HG03521 (cell line): ENCODE results near the gene PGF.
"Not testable (repeated sequence)": the region's sequence is repeated elsewhere in the genome, so short reads cannot be mapped to it uniquely, and the experiment has no call there.

Experiments used
- ATAC-seq: cut with Tn5 transposase; IDR thresholded peaks from one replicate; pipeline ENCODE4 v1.9.1; 2021; ENCODE audit warnings: mild to moderate bottlenecking, moderate library complexity; ENCODE audit not compliant: unreplicated experiment

The PGF gene

DNA sequence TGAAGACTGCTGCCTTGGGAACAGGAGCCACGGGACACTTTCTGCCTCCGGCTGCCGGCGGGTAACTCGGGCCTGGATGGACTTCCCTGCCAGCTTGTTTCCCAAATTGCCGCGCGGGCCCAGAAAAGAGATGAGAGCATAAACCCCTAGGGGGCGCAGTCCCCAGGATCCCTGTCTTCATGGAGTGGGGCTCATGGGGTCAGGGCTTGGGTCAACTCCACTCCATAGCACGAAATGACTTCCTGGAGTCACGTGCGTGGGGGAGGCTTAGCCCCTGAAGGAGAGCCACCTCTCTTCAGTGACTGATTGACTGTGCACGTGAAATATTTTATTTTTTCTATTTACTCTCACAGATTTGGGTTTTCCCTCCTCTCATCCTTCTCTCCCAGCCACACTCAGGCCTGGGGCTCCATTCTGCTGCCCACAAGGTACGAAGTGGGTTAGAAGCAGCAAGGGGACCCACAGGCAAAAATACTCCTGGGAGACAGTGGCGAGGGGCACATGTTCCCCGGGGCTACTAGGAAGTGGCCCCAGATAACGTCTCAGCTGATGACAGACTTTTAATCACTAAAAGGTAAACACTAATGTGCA lies 10.0 kb downstream of the PGF start:
- no peak for ATAC-seq

DNA sequence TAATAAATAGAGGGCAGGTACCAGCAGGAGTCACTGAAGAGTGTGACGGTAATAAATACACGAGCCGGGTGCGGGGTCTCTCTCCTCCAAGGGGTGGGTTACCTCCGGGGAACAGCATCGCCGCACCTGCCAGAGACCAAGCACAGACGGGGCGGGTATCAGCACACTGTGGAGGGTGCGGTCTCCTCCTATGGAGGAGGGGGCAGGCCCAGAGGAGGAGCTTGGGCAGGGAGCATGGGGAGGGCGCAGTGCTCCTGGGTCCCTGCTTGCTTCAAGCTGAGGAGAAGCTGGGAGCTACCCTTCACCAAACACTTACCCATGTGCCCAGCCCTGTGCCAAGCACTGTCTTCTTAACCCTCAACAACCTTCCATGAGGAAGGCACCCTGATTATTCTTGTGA lies 12.8 kb downstream of the PGF start:
- no peak for ATAC-seq

DNA sequence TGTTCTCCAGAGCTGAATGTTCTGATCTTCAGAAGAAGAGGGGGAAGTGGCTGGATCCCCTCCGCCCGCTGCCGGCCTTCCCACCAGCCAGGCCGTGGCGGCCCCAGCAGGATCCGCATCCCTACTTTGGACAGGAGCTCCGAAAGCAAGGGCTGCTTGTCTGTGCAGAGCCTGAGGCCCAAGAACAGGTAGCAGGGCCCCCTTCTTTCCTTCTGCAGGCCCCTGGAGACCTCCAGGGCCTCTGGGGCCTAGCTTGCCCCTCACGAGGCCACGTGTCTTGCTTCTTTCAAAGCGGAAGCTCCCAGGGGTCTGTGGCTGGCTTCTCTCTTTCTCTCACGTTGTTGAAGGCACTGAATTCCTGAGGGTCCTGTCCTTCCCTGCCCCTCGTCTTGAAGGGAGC lies 13.2 kb downstream of the PGF start:
- no peak for ATAC-seq

DNA sequence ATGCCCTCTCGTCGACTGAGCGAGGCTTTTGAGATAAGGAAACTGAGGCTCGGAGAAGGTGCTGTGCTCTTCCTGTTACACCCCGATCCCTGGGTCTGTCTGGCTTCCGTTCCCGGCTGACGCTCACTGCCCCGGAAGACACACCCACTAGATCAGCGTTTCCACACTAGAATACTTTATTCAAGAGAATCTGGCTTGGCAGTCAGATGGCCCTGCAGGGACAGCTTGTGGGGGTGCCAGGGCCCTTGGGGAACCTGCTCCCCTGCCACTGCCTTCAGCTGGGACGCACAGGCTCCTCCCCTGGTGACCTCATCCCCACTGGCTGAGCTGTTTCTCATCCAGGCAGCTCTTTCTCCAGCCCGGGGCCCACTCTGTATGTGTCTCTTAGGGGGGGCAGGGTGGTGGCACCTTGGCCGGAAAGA lies 13.7 kb downstream of the PGF start:
- peak; percentile 43 for ATAC-seq

DNA sequence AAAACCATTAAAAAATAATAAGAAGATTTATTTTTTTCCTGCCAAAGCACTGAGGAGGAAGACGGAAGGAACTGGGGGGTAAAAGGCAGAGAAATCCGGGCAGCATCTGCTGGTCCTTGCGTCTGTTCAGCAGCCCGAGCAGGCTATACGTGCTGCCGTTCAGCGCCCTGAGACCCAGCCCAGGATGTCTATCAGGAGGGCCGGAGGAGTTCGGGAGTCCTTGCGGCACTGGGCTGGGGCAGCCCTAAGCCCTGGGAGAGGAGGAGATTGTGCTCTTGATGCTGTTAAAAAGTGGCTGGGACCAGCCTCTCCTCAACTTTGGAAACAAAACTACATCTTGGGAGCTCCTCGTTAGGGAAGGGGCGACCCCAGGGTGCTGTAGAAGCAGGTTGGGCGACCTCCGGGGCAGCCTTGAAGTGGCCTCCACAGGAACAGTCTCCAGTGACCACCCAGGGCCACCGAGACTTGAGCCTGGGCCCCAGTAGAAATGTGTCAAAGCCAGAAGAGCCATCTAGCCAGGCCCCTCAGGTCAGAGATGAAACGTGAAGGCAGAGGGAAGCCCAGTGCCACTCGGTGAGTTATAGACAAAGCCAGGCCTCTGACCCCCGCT lies 14.3 kb downstream of the PGF start:
- no peak for ATAC-seq

DNA sequence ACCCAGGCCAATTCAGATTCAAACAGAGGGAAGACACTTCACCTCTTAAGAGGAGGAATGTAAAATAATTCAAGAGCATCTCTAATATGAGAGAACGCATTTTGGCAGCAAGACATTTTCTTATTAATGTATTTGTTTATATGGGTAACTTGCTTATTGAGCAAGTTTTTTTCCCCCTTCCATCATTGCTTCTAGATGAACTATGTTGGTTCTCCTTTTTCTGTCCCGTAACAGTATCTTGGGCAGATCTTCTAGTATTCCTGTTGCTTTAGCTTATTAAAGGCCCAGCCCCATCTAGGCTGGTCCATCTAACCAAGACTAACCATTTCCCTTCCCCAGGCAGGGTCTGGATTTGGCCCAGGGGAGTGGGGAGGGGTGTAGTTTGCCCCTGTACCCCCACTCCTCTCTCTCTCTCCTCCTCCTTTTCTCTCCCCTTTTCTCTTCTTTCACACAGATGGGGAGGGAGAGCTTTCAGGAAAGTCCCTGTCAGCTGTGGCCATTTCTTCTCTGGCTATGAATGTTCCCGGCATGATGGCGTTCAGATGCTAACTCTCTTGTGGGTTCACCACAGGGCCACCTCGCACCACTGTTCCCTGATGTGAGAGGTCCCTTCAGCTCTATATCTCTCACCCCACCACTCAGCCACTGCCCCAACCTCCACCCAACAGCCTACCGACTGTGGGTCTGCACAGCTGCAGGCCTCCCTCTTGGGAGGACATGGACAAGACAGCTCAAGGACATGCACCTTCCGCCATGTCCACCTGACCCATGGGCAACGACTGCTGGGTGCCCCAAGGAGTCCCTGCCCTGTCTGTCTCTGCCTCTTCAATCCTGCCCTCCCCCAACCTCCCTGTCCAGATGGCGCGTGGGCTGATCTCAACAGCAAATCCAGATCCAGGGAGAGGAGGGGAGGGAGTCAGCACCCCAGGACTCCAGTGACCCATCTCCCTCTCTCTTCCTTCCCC lies 16.6 kb downstream of the PGF start:
- no peak for ATAC-seq

DNA sequence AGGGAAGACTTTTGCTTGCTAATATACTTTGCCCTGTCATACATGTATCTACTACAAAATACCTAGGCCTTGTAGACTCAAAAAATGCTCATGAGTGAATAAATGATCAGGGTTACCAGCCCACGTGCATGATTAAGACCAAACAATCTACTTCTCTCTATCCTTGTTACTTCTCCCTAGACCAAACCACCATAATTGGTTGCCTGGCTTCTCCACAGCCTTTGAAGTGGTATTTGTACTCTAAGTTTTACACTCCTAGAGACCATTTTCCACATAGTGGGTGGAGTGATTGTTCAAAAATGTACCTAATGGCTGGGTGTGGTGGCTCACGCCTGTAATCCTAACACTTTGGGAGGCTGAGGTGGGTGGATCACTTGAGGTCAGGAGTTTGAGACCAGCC lies 18.2 kb downstream of the PGF start:
- ATAC-seq: no peak

DNA sequence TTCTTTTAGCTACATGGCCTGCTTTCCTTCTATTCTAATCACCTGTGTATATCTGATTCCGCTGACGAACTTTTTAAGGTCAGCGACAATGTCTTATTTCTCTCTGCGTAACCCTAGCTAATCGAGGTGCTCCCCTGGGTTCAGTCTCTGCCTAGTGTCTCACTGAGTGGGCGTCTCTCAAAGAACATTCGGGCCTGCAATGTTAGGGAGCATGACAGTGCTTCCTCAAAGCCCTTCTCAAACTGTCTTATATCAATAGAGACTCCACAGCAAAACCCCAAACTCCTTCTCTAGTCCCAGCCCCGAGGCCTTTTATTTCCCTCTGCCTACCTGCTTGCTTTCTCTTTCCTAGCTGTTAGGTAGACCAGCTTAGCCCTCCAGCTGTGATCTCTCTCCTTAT lies 18.7 kb downstream of the PGF start:
- no peak for ATAC-seq

DNA sequence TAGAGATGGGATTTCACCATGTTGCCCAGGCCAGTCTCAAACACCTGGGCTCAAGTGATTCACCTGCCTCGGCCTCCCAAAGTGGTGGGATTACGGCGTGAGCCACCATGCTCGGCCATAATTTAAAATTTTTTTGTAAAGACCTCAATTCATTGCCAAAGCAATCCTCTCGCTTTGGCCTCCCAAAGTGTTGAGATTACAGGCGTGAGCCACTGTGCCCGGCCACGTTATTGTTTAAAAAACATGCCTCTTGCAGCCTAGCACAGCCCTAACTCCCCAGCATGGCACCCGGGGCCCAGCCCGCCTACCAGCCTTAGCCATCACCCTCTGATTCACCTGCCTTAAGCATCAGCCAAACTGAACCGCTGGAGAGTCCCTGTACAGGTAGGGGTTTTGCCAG lies 19.2 kb downstream of the PGF start:
- ATAC-seq: no peak

DNA sequence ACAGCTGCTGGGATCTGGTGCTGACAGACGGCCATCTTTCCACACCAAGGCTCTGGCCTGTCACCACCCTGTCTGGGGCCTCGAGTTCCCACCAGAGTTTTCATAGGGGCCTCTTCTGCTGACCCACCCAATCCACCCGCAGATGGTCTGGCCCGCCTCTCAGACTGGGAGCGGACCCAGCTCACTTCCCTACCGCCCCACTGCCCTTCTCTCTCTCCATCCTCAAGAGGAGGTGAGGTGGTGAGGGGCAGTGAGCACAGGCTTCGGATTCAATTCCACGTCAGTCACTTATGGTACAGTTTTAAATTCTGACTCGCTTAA lies 20.1 kb downstream of the PGF start:
- ATAC-seq: no peak

DNA sequence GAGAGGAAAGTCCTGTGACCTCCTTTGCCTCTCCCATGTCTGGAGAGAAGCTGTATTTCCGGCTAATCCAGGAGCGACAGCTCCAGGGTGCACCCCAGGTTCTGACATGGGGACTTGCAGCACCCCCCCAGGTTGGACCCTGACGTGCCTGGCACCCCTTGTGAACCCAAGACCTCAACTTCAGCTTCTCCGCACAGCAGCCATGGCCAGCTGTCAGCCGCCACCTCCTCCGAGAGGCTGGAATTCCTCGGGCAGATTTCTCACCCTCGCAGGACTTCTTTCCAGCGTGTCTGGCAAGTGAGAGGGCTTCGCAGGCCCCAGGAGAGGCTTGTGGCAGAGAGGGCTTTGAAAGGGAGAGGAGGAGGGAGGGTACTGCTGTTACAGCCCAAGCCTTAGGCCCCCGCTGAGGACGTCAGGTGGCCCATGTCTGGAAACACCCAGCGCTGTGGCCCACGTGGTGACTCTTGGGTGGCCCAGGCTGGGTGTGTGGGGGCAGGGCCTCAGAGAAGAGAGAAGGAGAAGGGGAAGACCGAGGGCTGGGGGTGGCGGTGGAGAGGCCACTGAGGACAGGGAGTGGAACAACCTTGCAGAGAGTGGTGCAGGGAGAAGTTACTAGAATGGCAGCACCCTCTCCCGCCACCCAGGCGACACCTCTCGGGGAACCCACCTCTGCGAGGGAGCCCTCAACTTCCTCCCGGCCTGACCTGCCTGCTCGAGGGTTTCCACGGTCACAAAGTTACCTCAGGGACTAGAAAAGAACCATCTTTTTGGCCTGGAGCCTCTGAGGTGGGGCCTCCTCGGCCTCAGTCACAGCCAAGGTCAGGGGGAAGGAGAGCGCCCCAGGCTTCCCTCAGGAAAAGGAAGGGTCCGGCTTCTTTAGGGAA lies 20.7 kb downstream of the PGF start:
- no peak for ATAC-seq

DNA sequence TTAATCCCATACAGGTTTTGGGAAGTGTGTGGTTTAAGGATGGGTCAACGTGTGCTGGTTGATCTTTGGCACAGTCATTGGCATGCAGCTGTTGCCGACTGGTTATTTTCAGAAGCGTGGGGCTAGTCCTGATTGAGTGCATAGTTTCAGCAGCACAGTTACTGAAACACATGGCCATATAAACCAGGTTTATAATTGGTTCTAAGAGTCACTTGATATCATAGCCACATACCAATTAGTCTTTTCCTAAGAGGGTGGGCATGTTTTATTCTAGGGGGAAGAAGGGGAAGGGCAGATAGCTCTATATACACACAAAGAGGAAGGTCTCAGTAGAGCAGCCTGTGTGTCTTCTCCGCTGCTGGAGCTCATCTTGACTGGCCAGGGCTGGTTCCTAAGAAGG lies 21.4 kb downstream of the PGF start:
- no peak for ATAC-seq

DNA sequence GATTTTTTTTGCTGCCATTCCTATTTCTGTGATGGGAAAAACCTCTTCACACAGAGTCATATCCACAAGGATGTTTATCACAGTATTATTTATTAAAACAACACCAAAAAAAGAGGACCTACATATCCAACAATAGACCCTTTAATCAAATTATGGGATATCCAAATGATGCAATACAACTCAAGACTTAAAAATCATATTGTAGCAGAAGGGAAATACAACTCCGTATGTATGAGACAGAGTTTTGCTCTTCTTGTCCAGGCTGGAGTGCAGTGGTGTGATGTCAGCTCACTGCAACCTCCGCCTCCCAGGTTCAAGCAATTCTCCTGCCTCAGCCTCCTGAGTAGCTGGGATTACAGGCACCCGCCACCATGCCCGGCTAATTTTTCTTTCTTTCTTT lies 22.5 kb downstream of the PGF start:
- ATAC-seq: not testable (repeated sequence)

DNA sequence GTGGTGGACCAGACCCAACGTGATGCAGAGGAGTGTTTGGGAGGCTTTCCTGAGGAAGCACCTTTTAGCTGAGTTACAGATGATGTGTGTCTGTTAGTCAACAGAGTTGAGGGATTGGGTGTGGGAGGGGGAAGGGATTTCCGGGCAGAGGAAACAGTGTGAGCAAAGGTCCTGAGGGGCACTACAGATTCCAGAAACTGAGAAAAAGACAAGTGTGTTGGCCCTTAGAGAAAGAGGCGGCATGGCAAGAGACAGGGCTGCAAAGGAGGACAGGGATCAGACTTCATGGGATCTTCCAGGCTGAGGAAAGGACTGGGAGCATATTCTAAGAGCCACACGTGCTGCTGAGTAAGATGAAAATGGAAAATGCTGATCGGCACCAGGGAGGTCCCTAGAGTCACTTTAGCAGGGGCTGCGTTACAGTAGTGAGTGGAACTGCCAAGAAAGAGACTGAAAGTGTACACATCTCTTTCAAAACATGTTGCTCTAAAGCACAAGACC lies 22.9 kb downstream of the PGF start:
- ATAC-seq: no peak

DNA sequence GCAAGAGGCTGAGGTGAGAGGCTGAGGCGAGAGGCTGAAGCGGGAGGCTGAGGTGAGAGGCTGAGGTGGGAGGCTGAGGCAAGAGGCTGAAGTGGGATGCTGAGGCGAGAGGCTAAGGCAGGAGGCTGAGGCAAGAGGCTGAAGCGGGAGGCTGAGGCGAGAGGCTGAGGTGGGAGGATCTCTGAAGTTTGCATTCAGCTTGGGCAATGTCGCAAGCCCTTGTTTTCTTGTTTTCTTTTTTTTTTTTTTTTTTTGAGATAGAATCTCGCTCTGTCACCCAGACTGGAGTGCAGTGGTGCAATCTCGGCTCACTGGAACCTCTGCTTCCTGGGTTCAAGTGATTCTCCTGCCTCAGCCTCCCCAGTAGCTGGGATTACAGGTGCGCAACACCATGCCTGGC lies 23.7 kb downstream of the PGF start:
- not testable (repeated sequence) for ATAC-seq

DNA sequence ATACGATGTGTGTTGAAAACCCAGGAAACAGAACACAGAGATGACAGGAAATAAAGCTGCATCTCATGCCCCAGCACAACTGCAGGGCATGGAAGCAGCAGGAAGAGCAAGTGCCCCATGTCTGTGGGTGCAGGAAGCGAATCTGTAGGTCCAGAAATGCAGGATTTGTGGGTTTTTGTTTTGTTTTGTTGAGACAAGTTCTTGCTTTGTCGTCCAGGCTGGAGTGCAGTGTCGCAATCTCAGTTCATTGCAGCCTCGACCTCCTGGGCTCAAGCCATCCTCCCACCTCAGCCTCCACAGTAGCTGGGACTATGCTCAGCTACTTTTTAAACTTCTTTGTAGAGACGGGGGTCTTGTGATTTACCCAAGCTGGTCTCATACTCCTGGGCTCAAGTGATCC lies 26.2 kb downstream of the PGF start:
- ATAC-seq: no peak

DNA sequence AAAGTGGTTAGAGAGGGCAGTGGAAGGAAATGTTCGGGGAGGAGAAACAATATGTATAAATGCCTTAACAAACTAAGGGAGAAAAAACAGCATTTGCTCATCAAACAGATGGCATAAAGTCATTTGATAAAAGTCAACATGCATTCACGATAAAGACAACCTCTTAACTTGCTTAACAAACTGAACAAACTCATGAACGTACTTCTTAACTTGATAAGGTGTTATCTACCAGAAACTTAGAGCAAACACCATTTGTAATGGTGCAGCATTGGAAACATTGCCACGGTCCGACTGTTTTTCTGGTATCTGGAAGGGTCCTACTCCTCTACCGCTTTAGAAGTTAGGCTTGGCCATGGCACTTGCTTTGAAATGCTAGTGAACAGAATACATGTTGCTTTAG lies 28.2 kb downstream of the PGF start:
- ATAC-seq: no peak

DNA sequence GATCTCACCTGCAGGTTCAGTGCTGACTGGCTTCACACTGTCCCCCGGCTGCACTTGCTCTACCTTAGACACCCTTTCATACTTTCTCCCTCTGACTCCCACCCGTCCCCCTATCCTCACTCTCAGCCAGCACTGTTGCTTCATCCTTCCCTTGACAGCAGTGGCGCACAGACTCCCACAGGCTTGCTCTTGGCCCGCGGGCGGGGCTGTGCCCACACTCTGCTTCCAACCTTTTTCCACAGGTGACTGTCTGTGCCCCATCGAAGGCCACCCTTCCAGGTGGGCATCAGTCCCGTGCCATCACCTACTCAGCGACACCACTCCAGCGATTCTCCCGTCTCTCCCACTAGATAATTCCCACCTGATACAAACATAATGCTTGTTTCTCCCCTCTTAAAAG lies 31.3 kb downstream of the PGF start:
- no peak for ATAC-seq

DNA sequence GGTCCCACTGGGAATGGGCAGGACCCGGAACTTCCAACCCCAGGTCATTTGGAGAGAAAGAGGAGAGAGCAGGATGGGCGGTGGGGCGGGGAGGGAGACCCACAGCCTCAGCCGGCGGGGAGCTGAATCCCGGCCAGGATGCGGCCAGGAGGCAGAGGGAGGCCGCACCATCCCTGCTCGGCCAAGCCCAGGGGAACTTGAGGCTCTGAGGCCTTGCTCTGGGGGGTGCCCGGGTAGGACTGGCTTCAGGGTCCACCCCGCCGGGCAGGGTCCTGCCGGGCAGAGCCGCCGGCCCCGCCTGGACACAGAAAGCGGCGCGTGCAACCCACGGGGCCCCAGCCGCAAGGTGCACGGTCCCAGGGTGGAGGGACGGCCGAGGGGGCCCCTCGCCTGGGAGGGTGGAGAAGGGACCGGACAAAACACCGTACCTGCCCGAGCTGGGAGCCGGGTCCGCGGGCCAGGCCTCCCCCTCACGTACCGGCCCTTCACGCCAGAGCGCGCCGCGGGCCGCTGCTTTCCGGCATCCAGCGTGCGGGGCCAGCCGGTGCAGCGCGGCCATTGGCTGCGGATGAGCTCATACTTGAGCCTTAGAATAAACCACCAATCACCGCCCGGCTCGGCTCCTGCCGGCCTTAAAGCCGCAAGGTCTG lies 32.5 kb downstream of the PGF start, which contains the start of gene RPS6KL1:
Gene RPS6KL1 (minus strand): TSS at position 509 of the 650 bp plus-strand sequence. CDS start 1,719 bp downstream, outside the sequence.
- ATAC-seq: peak; percentile 85

DNA sequence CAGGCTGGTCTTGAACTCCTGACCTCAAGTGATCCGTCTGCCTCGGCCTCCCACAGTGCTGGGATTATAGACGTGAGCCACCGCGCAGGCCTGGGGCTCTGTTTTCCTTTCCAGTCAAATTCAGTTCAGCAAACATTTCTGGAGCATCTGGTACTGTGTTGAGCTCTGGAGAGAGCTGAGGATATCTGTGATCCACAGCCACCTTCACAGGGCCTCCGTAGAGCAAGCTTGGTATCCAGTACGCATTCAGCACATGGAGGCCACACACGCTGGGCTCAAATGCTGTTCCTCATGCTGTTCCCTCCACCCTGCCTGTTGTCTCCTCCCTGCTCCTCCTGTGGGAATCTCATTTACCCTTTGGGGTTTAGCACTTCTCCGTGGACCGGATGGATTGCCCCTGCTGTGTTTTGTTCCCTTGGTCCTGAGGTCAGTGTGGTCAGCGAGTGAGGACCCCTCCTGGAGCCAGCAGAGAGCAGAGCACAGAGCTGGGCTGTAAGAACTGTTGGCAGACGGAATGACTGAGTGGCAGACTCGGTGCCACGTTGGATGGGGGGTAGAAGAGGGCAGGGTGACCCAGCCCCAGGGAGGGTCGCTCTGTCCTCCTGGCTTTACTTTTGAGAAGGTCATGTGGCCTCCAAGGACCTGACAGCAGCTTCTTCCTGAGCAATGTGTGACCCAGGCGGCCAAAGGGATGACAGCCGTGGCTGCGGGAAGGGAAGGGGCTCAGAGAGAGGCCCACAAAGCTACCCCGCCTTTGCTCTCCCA lies 33.2 kb downstream of the PGF start:
- ATAC-seq: no peak
